Measurements from ENCODE around the gene PAGE2B.
"Not testable (repeated sequence)": the region's sequence is repeated elsewhere in the genome, so short reads cannot be mapped to it uniquely, and the experiment has no call there.

The PAGE2B gene

GRCh38 chrX:55074851-55075467 is at the start of gene PAGE2B:
TSS of gene PAGE2B (plus strand) at chrX:55075030. CDS start at chrX:55076042, 1,012 bp downstream.
- no peak for DNase-seq

- DNase-seq: no peak
These were observed 48.7 kb upstream of the PAGE2B start for GRCh38 chrX:55026143-55026542.

- DNase-seq: no peak
These were observed 48.0 kb upstream of the PAGE2B start for GRCh38 chrX:55026840-55027239.

GRCh38 chrX:55028040-55028439 is 46.8 kb upstream of the PAGE2B start:
- no peak for DNase-seq

GRCh38 chrX:55028611-55029010 is 46.2 kb upstream of the PAGE2B start:
- DNase-seq: no peak

- DNase-seq: no peak
These were observed 45.5 kb upstream of the PAGE2B start for GRCh38 chrX:55029291-55029690.

- no peak for DNase-seq
These were observed 44.3 kb upstream of the PAGE2B start, which contains the start of gene ALAS2 for GRCh38 chrX:55030271-55031205. TSS of gene ALAS2 (minus strand) at chrX:55030977. CDS start at chrX:55026000, 4,977 bp downstream.

GRCh38 chrX:55033429-55033828 is 41.4 kb upstream of the PAGE2B start:
- no peak for DNase-seq

- DNase-seq: no peak
These were observed 35.4 kb upstream of the PAGE2B start for GRCh38 chrX:55039471-55039870.

GRCh38 chrX:55041514-55041913 is 33.3 kb upstream of the PAGE2B start:
- DNase-seq: no peak

- not testable (repeated sequence) for DNase-seq
These were observed 24.2 kb upstream of the PAGE2B start for GRCh38 chrX:55050599-55050998.

- DNase-seq: no peak
These were observed 17.8 kb upstream of the PAGE2B start for GRCh38 chrX:55056820-55057674.

- DNase-seq: no peak
These were observed 17.1 kb upstream of the PAGE2B start for GRCh38 chrX:55057675-55058249.

- DNase-seq: not testable (repeated sequence)
These were observed 7.7 kb upstream of the PAGE2B start for GRCh38 chrX:55067180-55067579.

GRCh38 chrX:55072286-55072685 is 2.5 kb upstream of the PAGE2B start:
- DNase-seq: no peak

- DNase-seq: no peak
These were observed 14.1 kb downstream of the PAGE2B start, which contains the start of gene PAGE2 for GRCh38 chrX:55088795-55089489. TSS of gene PAGE2 (plus strand) at chrX:55089018. CDS start at chrX:55090021, 1,003 bp downstream.

- no peak for DNase-seq
These were observed 23.9 kb downstream of the PAGE2B start for GRCh38 chrX:55098691-55099090.

GRCh38 chrX:55099162-55099561 is 24.3 kb downstream of the PAGE2B start:
- no peak for DNase-seq

- DNase-seq: no peak
These were observed 27.9 kb downstream of the PAGE2B start for GRCh38 chrX:55102754-55103153.

GRCh38 chrX:55107262-55107661 is 32.4 kb downstream of the PAGE2B start:
- no peak for DNase-seq

GRCh38 chrX:55107911-55108310 is 33.1 kb downstream of the PAGE2B start:
- DNase-seq: no peak

GRCh38 chrX:55109306-55109705 is 34.5 kb downstream of the PAGE2B start:
- no peak for DNase-seq

Data from left hindlimb (tissue), 1 donor.